ENCODE data around the gene C3orf33. TPM values are rescaled to one million over a fixed set of nuclear protein-coding genes. Genes with fewer than 3 reads are reported as not detected.

The C3orf33 gene
- total RNA-seq, 4 donors from 2014 or later, result 0.59 to 2.6 (median 2.0) TPM

- no peak overlapping the region for H3K4me3 ChIP-seq (ENCODE audit: low read depth, poor library complexity, severe bottlenecking)
- TF ChIP-seq CTCF (IDR thresholded peaks at IDR 0.05) (no peak), POLR2A (IDR thresholded peaks at IDR 0.05) (no peak)
- intact Hi-C loops (cut with DNase I; ENCODE audit: low total_unique reads), result no loop called here
- DNase-seq (ENCODE audit: low spot score in 2 of 2), result no peak
Observed at GRCh38 chr3:155809181-155809580, 3.1 kb upstream of the C3orf33 start.

DNA sequence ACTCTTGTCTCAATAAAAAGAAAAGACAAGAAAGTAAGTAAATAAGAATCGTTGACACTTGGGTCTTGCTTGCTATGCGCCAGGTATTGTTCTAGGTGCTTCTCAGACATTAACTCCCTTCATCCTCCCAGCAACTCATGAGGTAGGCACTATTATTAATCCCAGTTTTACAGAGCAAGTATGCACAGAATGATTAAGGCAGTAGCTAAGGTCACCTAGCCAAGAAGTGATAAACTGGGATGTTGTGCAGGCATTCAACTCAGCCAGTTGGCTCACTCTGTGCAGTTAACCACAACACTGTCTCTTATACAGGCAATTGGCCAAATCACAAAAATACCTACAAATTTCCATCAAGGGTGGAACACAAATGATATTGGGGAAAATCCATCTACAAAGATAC is 1.7 kb upstream of the C3orf33 start:
- no peak overlapping the region for H3K4me3 ChIP-seq (ENCODE audit: low read depth, poor library complexity, severe bottlenecking)
- TF ChIP-seq POLR2A (IDR thresholded peaks at IDR 0.05), result no peak
- no peak for TF ChIP-seq CTCF (IDR thresholded peaks at IDR 0.05)
- DNase-seq (ENCODE audit: low spot score in 2 of 2), result no peak
- intact Hi-C loops (cut with DNase I; ENCODE audit: low total_unique reads), result no loop called here
- WGBS, 2 donors, result 83 to 91% methylated on average over 2 of the region's 2 CpGs

- WGBS, 2 donors, result 39 to 41% methylated on average over 14 to 15 of the region's 15 CpGs
Observed at GRCh38 chr3:155805204-155805801, 775 bp downstream of the C3orf33 start.

DNA sequence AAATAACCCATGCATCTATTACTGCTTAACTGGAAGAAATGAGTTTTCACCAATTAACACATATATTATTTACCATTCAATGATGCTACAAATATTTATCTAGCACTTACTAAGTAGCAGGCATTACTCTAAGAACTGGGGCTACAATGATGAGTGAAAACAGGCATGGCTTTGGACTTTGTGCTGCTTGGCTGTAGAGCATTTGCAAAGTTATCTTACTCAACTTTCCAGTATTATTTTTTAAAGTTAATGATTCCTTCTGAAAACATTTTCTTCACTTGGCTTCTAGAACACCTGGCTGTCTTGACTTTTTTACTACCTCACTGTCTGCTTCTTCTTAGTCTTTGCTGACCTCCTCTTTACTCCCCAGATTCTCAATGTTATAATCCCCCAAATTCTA is 1.8 kb downstream of the C3orf33 start:
- intact Hi-C loops (cut with DNase I; ENCODE audit: low total_unique reads), result no loop called here
- no peak for TF ChIP-seq CTCF (IDR thresholded peaks at IDR 0.05)
- no peak for TF ChIP-seq POLR2A (IDR thresholded peaks at IDR 0.05)
- DNase-seq (ENCODE audit: low spot score in 2 of 2), result no peak
- no peak overlapping the region for H3K4me3 ChIP-seq (ENCODE audit: low read depth, poor library complexity, severe bottlenecking)

More at GRCh38 chr3:155805204-155805801, 775 bp downstream of the C3orf33 start:
- intact Hi-C loops (cut with DNase I; ENCODE audit: low total_unique reads), result no loop called here
- TF ChIP-seq CTCF (IDR thresholded peaks at IDR 0.05) (no peak), POLR2A (IDR thresholded peaks at IDR 0.05) (no peak)
- DNase-seq (ENCODE audit: low spot score in 2 of 2), result peak in 1 of 2 donors; percentile 16
- H3K4me3 ChIP-seq (ENCODE audit: low read depth, poor library complexity, severe bottlenecking), result peak overlapping the region; percentile 63

DNA sequence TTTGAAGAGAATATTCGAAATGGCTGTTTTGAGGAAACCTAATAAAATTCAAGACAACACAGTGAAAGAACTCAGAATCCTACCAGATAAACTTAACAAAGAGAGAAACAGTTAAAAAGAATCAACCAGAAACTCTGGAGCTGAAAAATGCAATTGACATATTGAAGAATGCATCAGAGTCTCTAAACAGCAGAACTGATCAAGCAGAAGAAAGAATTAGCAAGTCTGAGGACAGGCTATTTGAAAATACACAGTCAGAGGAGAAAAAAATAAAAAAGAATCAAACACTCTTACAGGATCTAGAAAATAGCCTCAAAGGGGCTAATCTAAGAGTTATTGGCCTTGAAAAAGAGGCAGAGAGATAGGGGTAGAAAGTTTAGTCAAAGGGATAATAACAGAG is 13.5 kb downstream of the C3orf33 start:
- intact Hi-C loops (cut with DNase I; ENCODE audit: low total_unique reads), result no loop called here
- TF ChIP-seq CTCF (IDR thresholded peaks at IDR 0.05), result no peak
- no peak for TF ChIP-seq POLR2A (IDR thresholded peaks at IDR 0.05)
- 75 to 94% methylated on average over 1 of the region's 1 CpG for WGBS, 2 donors
- DNase-seq (ENCODE audit: low spot score in 2 of 2), result no peak
- H3K4me3 ChIP-seq (ENCODE audit: low read depth, poor library complexity, severe bottlenecking), result no peak overlapping the region

DNA sequence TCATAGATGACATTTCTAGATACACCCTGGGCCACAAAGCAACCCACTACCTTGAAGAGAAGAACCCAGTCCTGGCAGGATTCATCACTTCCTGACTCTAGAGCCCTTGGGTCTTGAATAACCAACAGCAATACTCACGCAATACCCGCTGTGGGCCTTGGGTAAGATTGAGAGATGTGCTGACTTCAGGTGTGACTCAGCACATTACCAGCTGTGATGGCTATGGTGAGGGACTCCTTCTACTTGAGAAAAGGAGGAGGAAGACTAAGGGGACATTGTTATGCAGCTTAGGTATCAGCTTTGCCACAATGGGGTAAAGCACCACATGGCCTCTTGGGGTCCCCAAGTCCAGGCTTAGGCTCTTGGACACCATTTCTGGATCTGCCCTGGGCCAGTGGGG is 14.9 kb downstream of the C3orf33 start:
- intact Hi-C loops (cut with DNase I; ENCODE audit: low total_unique reads), result no loop called here
- DNase-seq (ENCODE audit: low spot score in 2 of 2), result no peak
- 94 to 100% methylated on average over 2 of the region's 2 CpGs for WGBS, 2 donors
- TF ChIP-seq CTCF (IDR thresholded peaks at IDR 0.05) (no peak), POLR2A (IDR thresholded peaks at IDR 0.05) (no peak)
- H3K4me3 ChIP-seq (ENCODE audit: low read depth, poor library complexity, severe bottlenecking), result no peak overlapping the region

Data from lower leg skin (tissue), 4 donors.